Measurements from ENCODE around the gene ST8SIA5. TPM values are rescaled to one million over a fixed set of nuclear protein-coding genes. Genes with fewer than 3 reads are reported as not detected.

The ST8SIA5 gene
- total and polyA plus RNA-seq, 4 donors: 3.3 to 26.6 (median 16.1) TPM

GRCh38 chr18:46704189-46704588 lies 52.7 kb downstream of the ST8SIA5 start:
- no peak overlapping the region for H3K4me3 ChIP-seq (ENCODE audit: low read depth, low read length)
- H3K27ac ChIP-seq (ENCODE audit: low read depth, low read length): no peak overlapping the region
- H3K36me3 ChIP-seq (ENCODE audit: control insufficient read depth, insufficient read depth, low read length): no peaks in the 10 kb centered on the region
- H3K27me3 ChIP-seq (ENCODE audit: control insufficient read depth, insufficient read depth, low read length): no peaks in the 10 kb centered on the region
- H3K4me1 ChIP-seq (ENCODE audit: control insufficient read depth, insufficient read depth, low read length): peaks cover 10% of the 10 kb centered on the region
- WGBS (ENCODE audit: insufficient coverage): 75% methylated on average over 6 of the region's 7 CpGs
- no peak for DNase-seq (ENCODE audit: low read depth in 4 of 6, low spot score in 6 of 6)
- no peaks in the 10 kb centered on the region for H3K9me3 ChIP-seq (ENCODE audit: control insufficient read depth, insufficient read depth, low read length)

GRCh38 chr18:46702471-46702870 lies 54.4 kb downstream of the ST8SIA5 start:
- DNase-seq (ENCODE audit: low read depth in 4 of 6, low spot score in 6 of 6): no peak
- H3K4me1 ChIP-seq (ENCODE audit: control insufficient read depth, insufficient read depth, low read length): peaks cover 10% of the 10 kb centered on the region
- H3K9me3 ChIP-seq (ENCODE audit: control insufficient read depth, insufficient read depth, low read length): no peaks in the 10 kb centered on the region
- H3K27me3 ChIP-seq (ENCODE audit: control insufficient read depth, insufficient read depth, low read length): no peaks in the 10 kb centered on the region
- 86% methylated on average over 6 of the region's 6 CpGs for WGBS (ENCODE audit: insufficient coverage)
- H3K36me3 ChIP-seq (ENCODE audit: control insufficient read depth, insufficient read depth, low read length): no peaks in the 10 kb centered on the region
- no peak overlapping the region for H3K27ac ChIP-seq (ENCODE audit: low read depth, low read length)
- H3K4me3 ChIP-seq (ENCODE audit: low read depth, low read length): no peak overlapping the region

- no peaks in the 10 kb centered on the region for H3K27me3 ChIP-seq (ENCODE audit: control insufficient read depth, insufficient read depth, low read length)
- H3K36me3 ChIP-seq (ENCODE audit: control insufficient read depth, insufficient read depth, low read length): no peaks in the 10 kb centered on the region
- 20% methylated on average over 3 of the region's 5 CpGs for WGBS (ENCODE audit: insufficient coverage)
- no peak overlapping the region for H3K27ac ChIP-seq (ENCODE audit: low read depth, low read length)
- H3K9me3 ChIP-seq (ENCODE audit: control insufficient read depth, insufficient read depth, low read length): no peaks in the 10 kb centered on the region
- H3K4me1 ChIP-seq (ENCODE audit: control insufficient read depth, insufficient read depth, low read length): peaks cover 6% of the 10 kb centered on the region
- DNase-seq (ENCODE audit: low read depth in 4 of 6, low spot score in 6 of 6): peak in 1 of 6 donors; percentile 76
- no peak overlapping the region for H3K4me3 ChIP-seq (ENCODE audit: low read depth, low read length)
These were observed 56.6 kb downstream of the ST8SIA5 start for GRCh38 chr18:46700066-46700824.

- H3K27ac ChIP-seq (ENCODE audit: low read depth, low read length): no peak overlapping the region
These were observed 60.2 kb downstream of the ST8SIA5 start for GRCh38 chr18:46696702-46697101.

GRCh38 chr18:46696268-46696667 lies 60.6 kb downstream of the ST8SIA5 start:
- Histone ChIP-seq H3K36me3 (ENCODE audit: control insufficient read depth, insufficient read depth, low read length) (peaks cover 7% of the 10 kb centered on the region), H3K9me3 (ENCODE audit: control insufficient read depth, insufficient read depth, low read length) (no peaks in the 10 kb centered on the region)

More at GRCh38 chr18:46696702-46697101, 60.2 kb downstream of the ST8SIA5 start:
- no peak for DNase-seq (ENCODE audit: low read depth in 4 of 6, low spot score in 6 of 6)
- H3K36me3 ChIP-seq (ENCODE audit: control insufficient read depth, insufficient read depth, low read length): peaks cover 5% of the 10 kb centered on the region
- H3K4me1 ChIP-seq (ENCODE audit: control insufficient read depth, insufficient read depth, low read length): peaks cover 5% of the 10 kb centered on the region
- H3K27me3 ChIP-seq (ENCODE audit: control insufficient read depth, insufficient read depth, low read length): no peaks in the 10 kb centered on the region
- no peak overlapping the region for H3K4me3 ChIP-seq (ENCODE audit: low read depth, low read length)
- H3K9me3 ChIP-seq (ENCODE audit: control insufficient read depth, insufficient read depth, low read length): no peaks in the 10 kb centered on the region

GRCh38 chr18:46693996-46694395 lies 62.9 kb downstream of the ST8SIA5 start:
- Histone ChIP-seq H3K9me3 (ENCODE audit: control insufficient read depth, insufficient read depth, low read length) (no peaks in the 10 kb centered on the region), H3K27me3 (ENCODE audit: control insufficient read depth, insufficient read depth, low read length) (no peaks in the 10 kb centered on the region), H3K27ac (ENCODE audit: low read depth, low read length) (no peak overlapping the region), H3K36me3 (ENCODE audit: control insufficient read depth, insufficient read depth, low read length) (peaks cover 10% of the 10 kb centered on the region), H3K4me1 (ENCODE audit: control insufficient read depth, insufficient read depth, low read length) (no peaks in the 10 kb centered on the region), H3K4me3 (ENCODE audit: low read depth, low read length) (no peak overlapping the region)
- no peak for DNase-seq (ENCODE audit: low read depth in 4 of 6, low spot score in 6 of 6)
- 100% methylated on average over 2 of the region's 2 CpGs for WGBS (ENCODE audit: insufficient coverage)

More at GRCh38 chr18:46696268-46696667, 60.6 kb downstream of the ST8SIA5 start:
- Histone ChIP-seq H3K4me3 (ENCODE audit: low read depth, low read length) (no peak overlapping the region), H3K27me3 (ENCODE audit: control insufficient read depth, insufficient read depth, low read length) (no peaks in the 10 kb centered on the region), H3K4me1 (ENCODE audit: control insufficient read depth, insufficient read depth, low read length) (peaks cover 5% of the 10 kb centered on the region), H3K27ac (ENCODE audit: low read depth, low read length) (no peak overlapping the region)
- WGBS (ENCODE audit: insufficient coverage): 62% methylated on average over 2 of the region's 3 CpGs
- no peak for DNase-seq (ENCODE audit: low read depth in 4 of 6, low spot score in 6 of 6)

GRCh38 chr18:46688853-46689525 lies 67.9 kb downstream of the ST8SIA5 start:
- WGBS (ENCODE audit: insufficient coverage): 90% methylated on average over 11 of the region's 12 CpGs
- Histone ChIP-seq H3K4me3 (ENCODE audit: low read depth, low read length) (no peak overlapping the region), H3K27me3 (ENCODE audit: control insufficient read depth, insufficient read depth, low read length) (no peaks in the 10 kb centered on the region), H3K4me1 (ENCODE audit: control insufficient read depth, insufficient read depth, low read length) (no peaks in the 10 kb centered on the region), H3K9me3 (ENCODE audit: control insufficient read depth, insufficient read depth, low read length) (no peaks in the 10 kb centered on the region), H3K27ac (ENCODE audit: low read depth, low read length) (no peak overlapping the region), H3K36me3 (ENCODE audit: control insufficient read depth, insufficient read depth, low read length) (peaks cover 27% of the 10 kb centered on the region)
- DNase-seq (ENCODE audit: low read depth in 4 of 6, low spot score in 6 of 6): no peak

GRCh38 chr18:46686186-46686585 lies 70.7 kb downstream of the ST8SIA5 start:
- Histone ChIP-seq H3K36me3 (ENCODE audit: control insufficient read depth, insufficient read depth, low read length) (peaks cover 26% of the 10 kb centered on the region), H3K27me3 (ENCODE audit: control insufficient read depth, insufficient read depth, low read length) (no peaks in the 10 kb centered on the region), H3K9me3 (ENCODE audit: control insufficient read depth, insufficient read depth, low read length) (no peaks in the 10 kb centered on the region), H3K27ac (ENCODE audit: low read depth, low read length) (no peak overlapping the region), H3K4me1 (ENCODE audit: control insufficient read depth, insufficient read depth, low read length) (no peaks in the 10 kb centered on the region), H3K4me3 (ENCODE audit: low read depth, low read length) (no peak overlapping the region)
- DNase-seq (ENCODE audit: low read depth in 4 of 6, low spot score in 6 of 6): no peak
- WGBS (ENCODE audit: insufficient coverage): 100% methylated on average over 1 of the region's 9 CpGs

- WGBS (ENCODE audit: insufficient coverage): 85% methylated on average over 2 of the region's 4 CpGs
- H3K4me3 ChIP-seq (ENCODE audit: low read depth, low read length): no peak overlapping the region
- H3K4me1 ChIP-seq (ENCODE audit: control insufficient read depth, insufficient read depth, low read length): no peaks in the 10 kb centered on the region
- H3K36me3 ChIP-seq (ENCODE audit: control insufficient read depth, insufficient read depth, low read length): peaks cover 41% of the 10 kb centered on the region
- no peak for DNase-seq (ENCODE audit: low read depth in 4 of 6, low spot score in 6 of 6)
- no peaks in the 10 kb centered on the region for H3K9me3 ChIP-seq (ENCODE audit: control insufficient read depth, insufficient read depth, low read length)
- no peak overlapping the region for H3K27ac ChIP-seq (ENCODE audit: low read depth, low read length)
- no peaks in the 10 kb centered on the region for H3K27me3 ChIP-seq (ENCODE audit: control insufficient read depth, insufficient read depth, low read length)
These were observed 73.6 kb downstream of the ST8SIA5 start for GRCh38 chr18:46683252-46683651.
